Measurements from ENCODE around the gene ADGRL3.

Gene ADGRL3

DNA sequence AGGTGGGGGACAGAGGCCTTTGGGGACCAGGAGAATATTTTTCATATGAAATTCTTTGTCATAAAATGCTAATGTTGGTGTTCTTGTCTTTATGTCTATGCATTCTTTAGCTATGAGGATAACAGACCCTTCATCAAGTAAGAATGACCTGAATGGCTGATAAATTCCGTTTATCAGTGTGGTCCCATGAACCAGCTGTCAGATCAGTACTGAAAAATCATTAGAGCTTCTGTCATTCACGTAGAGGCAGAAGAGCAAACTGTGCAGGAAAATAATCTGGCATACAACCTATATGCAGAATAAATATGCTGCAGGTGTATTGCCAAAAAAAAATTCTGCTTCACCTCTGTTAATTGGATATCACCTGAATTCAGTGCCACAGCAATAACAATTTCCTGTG, 828.6 kb downstream of the ADGRL3 start:
- ATAC-seq, result no peak

DNA sequence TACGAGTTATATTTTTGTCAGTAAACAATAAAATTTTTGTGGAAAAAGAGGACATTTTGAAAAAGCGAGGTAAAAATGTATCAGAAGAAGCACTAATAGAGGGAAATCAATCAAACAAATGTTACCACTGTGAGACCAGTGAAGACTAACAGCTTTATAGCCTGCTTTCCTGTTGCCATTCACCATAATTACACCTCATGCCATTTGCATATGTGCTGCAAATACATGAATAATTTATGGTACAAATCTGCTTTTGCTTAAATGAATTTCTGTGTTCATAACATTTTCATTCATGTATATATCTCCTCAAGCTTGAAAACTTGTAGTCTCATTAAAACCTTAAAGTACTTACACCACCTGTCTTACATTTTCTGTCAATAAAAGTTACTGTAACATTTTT, 830.8 kb downstream of the ADGRL3 start:
- no peak for ATAC-seq
- TF ChIP-seq ZNF70 (CRISPR knock-in tag; IDR thresholded peaks at IDR 0.05) (no peak), PPARA (CRISPR knock-in tag; IDR thresholded peaks at IDR 0.05; ENCODE audit: borderline replicate concordance) (no peak), CSDC2 (CRISPR knock-in tag; IDR thresholded peaks at IDR 0.05) (no peak), ZFP3 (CRISPR knock-in tag; IDR thresholded peaks at IDR 0.05) (no peak), ESRRG (CRISPR knock-in tag; IDR thresholded peaks at IDR 0.05) (no peak), SNAI2 (CRISPR knock-in tag; IDR thresholded peaks at IDR 0.05) (no peak)

More for the DNA sequence above, 828.6 kb downstream of the ADGRL3 start:
- TF ChIP-seq ZNF565 (CRISPR knock-in tag; conservative IDR thresholded peaks at IDR 0.05; ENCODE audit: low read depth) (no peak), ISL1 (CRISPR knock-in tag; IDR thresholded peaks at IDR 0.05) (no peak)

DNA sequence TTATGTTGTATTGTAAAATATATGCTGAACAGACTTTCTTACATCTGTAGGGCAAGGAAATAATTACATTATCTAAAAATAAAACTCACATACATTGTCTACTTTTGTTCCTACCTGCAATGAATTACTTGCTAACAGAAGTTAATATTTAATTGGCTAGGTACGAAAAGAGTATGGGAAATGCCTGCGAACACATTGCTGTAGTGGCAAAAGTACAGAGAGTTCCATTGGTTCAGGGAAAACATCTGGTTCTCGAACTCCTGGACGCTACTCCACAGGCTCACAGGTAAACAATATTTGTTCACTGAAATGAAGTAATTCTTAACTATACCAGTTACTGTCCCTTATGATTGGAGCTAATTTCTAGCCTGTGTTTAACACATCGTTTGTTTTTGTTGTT, 837.4 kb downstream of the ADGRL3 start:
- ATAC-seq, result no peak
- TF ChIP-seq CSDC2 (CRISPR knock-in tag; IDR thresholded peaks at IDR 0.05), result no peak
- TF ChIP-seq ZNF8 (CRISPR knock-in tag; IDR thresholded peaks at IDR 0.05), result no peak
- TF ChIP-seq ZC3H10 (CRISPR knock-in tag; IDR thresholded peaks at IDR 0.05), result no peak
- no peak for TF ChIP-seq ZFP30 (CRISPR knock-in tag; IDR thresholded peaks at IDR 0.05)
- TF ChIP-seq, protein P1, sequence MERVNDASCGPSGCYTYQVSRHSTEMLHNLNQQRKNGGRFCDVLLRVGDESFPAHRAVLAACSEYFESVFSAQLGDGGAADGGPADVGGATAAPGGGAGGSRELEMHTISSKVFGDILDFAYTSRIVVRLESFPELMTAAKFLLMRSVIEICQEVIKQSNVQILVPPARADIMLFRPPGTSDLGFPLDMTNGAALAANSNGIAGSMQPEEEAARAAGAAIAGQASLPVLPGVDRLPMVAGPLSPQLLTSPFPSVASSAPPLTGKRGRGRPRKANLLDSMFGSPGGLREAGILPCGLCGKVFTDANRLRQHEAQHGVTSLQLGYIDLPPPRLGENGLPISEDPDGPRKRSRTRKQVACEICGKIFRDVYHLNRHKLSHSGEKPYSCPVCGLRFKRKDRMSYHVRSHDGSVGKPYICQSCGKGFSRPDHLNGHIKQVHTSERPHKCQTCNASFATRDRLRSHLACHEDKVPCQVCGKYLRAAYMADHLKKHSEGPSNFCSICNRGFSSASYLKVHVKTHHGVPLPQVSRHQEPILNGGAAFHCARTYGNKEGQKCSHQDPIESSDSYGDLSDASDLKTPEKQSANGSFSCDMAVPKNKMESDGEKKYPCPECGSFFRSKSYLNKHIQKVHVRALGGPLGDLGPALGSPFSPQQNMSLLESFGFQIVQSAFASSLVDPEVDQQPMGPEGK (CRISPR knock-in tag; IDR thresholded peaks at IDR 0.05; ENCODE audit: borderline replicate concordance), result no peak
- no peak for TF ChIP-seq ZNF565 (CRISPR knock-in tag; conservative IDR thresholded peaks at IDR 0.05; ENCODE audit: low read depth)
- TF ChIP-seq, protein P2, sequence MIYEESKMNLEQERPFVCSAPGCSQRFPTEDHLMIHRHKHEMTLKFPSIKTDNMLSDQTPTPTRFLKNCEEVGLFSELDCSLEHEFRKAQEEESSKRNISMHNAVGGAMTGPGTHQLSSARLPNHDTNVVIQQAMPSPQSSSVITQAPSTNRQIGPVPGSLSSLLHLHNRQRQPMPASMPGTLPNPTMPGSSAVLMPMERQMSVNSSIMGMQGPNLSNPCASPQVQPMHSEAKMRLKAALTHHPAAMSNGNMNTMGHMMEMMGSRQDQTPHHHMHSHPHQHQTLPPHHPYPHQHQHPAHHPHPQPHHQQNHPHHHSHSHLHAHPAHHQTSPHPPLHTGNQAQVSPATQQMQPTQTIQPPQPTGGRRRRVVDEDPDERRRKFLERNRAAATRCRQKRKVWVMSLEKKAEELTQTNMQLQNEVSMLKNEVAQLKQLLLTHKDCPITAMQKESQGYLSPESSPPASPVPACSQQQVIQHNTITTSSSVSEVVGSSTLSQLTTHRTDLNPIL (CRISPR knock-in tag; IDR thresholded peaks at IDR 0.05; ENCODE audit: low read depth), result no peak
- TF ChIP-seq ESRRG (CRISPR knock-in tag; IDR thresholded peaks at IDR 0.05), result no peak
- TF ChIP-seq, protein P3, sequence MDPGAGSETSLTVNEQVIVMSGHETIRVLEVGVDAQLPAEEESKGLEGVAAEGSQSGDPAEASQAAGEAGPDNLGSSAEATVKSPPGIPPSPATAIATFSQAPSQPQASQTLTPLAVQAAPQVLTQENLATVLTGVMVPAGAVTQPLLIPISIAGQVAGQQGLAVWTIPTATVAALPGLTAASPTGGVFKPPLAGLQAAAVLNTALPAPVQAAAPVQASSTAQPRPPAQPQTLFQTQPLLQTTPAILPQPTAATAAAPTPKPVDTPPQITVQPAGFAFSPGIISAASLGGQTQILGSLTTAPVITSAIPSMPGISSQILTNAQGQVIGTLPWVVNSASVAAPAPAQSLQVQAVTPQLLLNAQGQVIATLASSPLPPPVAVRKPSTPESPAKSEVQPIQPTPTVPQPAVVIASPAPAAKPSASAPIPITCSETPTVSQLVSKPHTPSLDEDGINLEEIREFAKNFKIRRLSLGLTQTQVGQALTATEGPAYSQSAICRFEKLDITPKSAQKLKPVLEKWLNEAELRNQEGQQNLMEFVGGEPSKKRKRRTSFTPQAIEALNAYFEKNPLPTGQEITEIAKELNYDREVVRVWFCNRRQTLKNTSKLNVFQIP (CRISPR knock-in tag; IDR thresholded peaks at IDR 0.05; ENCODE audit: borderline replicate concordance, low read depth), result no peak
- no peak for TF ChIP-seq PPARA (CRISPR knock-in tag; IDR thresholded peaks at IDR 0.05; ENCODE audit: borderline replicate concordance)
- no peak for TF ChIP-seq TCF4 (CRISPR knock-in tag; IDR thresholded peaks at IDR 0.05; ENCODE audit: borderline replicate concordance)
- TF ChIP-seq ZNF70 (CRISPR knock-in tag; IDR thresholded peaks at IDR 0.05), result no peak

DNA sequence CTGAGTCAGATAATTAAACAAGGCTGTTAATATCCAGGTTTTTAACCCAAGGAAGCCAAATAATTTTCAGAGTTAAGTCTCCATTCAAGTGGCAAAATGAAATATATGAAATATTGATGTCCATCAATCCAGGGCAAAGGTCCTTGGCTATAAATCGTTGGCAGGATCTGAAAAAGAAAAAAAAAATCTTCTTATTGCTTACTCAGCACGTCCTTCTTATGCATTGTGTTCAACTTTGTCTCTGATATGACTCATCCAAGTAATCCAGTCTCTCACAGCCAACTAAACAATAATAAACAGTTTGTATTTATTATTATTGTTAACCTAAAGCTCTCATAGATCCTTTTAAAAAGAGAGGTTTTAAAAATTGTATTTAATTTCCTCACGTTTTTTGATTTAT, 851.2 kb downstream of the ADGRL3 start:
- TF ChIP-seq BACH2 (CRISPR knock-in tag; IDR thresholded peaks at IDR 0.05; ENCODE audit: borderline replicate concordance), result no peak
- TF ChIP-seq GLIS3 (CRISPR knock-in tag; IDR thresholded peaks at IDR 0.05), result no peak
- TF ChIP-seq ESRRG (CRISPR knock-in tag; IDR thresholded peaks at IDR 0.05), result no peak
- TF ChIP-seq, protein P4, sequence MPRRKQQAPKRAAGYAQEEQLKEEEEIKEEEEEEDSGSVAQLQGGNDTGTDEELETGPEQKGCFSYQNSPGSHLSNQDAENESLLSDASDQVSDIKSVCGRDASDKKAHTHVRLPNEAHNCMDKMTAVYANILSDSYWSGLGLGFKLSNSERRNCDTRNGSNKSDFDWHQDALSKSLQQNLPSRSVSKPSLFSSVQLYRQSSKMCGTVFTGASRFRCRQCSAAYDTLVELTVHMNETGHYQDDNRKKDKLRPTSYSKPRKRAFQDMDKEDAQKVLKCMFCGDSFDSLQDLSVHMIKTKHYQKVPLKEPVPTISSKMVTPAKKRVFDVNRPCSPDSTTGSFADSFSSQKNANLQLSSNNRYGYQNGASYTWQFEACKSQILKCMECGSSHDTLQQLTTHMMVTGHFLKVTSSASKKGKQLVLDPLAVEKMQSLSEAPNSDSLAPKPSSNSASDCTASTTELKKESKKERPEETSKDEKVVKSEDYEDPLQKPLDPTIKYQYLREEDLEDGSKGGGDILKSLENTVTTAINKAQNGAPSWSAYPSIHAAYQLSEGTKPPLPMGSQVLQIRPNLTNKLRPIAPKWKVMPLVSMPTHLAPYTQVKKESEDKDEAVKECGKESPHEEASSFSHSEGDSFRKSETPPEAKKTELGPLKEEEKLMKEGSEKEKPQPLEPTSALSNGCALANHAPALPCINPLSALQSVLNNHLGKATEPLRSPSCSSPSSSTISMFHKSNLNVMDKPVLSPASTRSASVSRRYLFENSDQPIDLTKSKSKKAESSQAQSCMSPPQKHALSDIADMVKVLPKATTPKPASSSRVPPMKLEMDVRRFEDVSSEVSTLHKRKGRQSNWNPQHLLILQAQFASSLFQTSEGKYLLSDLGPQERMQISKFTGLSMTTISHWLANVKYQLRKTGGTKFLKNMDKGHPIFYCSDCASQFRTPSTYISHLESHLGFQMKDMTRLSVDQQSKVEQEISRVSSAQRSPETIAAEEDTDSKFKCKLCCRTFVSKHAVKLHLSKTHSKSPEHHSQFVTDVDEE (CRISPR knock-in tag; IDR thresholded peaks at IDR 0.05), result no peak
- TF ChIP-seq, protein P3 (CRISPR knock-in tag; IDR thresholded peaks at IDR 0.05; ENCODE audit: borderline replicate concordance, low read depth), result no peak
- TF ChIP-seq RARB (CRISPR knock-in tag; IDR thresholded peaks at IDR 0.05), result no peak
- ATAC-seq, result no peak
